HG03159 (cell line): Measurements from ENCODE around the gene ZNF598.
"Not testable (repeated sequence)": the region's sequence is repeated elsewhere in the genome, so short reads cannot be mapped to it uniquely, and the experiment has no call there.

Experiments
- ATAC-seq: cut with Tn5 transposase; IDR thresholded peaks from one replicate; pipeline ENCODE4 v1.9.1; 2021; ENCODE audit warnings: mild to moderate bottlenecking, moderate library complexity; ENCODE audit not compliant: unreplicated experiment

ZNF598 gene

GRCh38 chr16:1977875-1978268 is 31.7 kb downstream of the ZNF598 start:
- ATAC-seq, result no peak

- ATAC-seq, result no peak
Measured at GRCh38 chr16:1976951-1977874, 32.4 kb downstream of the ZNF598 start.

- no peak for ATAC-seq
Measured at GRCh38 chr16:1976216-1976520, 33.5 kb downstream of the ZNF598 start.

- no peak for ATAC-seq
Measured at GRCh38 chr16:1975432-1976215, 34.0 kb downstream of the ZNF598 start.

GRCh38 chr16:1974157-1975070 is 35.2 kb downstream of the ZNF598 start:
- no peak for ATAC-seq

GRCh38 chr16:1973461-1974156 is 36.0 kb downstream of the ZNF598 start:
- ATAC-seq, result no peak

GRCh38 chr16:1972490-1972877 is 37.1 kb downstream of the ZNF598 start:
- no peak for ATAC-seq

- ATAC-seq, result peak; percentile 80
Measured at GRCh38 chr16:1971796-1972489, 37.7 kb downstream of the ZNF598 start, which contains the start of gene TBL3. TSS of gene TBL3 (plus strand) at chr16:1972053. CDS start at chr16:1972165, 112 bp downstream.

- ATAC-seq, result no peak
Measured at GRCh38 chr16:1968146-1968953, 41.3 kb downstream of the ZNF598 start.

GRCh38 chr16:1966460-1966859 is 43.2 kb downstream of the ZNF598 start, which contains the start of gene RNF151:
TSS of gene RNF151 (plus strand) at chr16:1966856. CDS start at chr16:1966882, 26 bp downstream.
- ATAC-seq, result no peak

GRCh38 chr16:1965396-1966001 is 44.1 kb downstream of the ZNF598 start:
- peak; percentile 2 for ATAC-seq

- peak; percentile 75 for ATAC-seq
Measured at GRCh38 chr16:1964506-1965395, 44.9 kb downstream of the ZNF598 start, which contains the start of gene RPS2. TSS of gene RPS2 (minus strand) at chr16:1964826. CDS start at chr16:1964625, 201 bp downstream.

- ATAC-seq, result no peak
Measured at GRCh38 chr16:1963806-1964505, 45.7 kb downstream of the ZNF598 start.

- not testable (repeated sequence) for ATAC-seq
Measured at GRCh38 chr16:1962161-1963153, 47.2 kb downstream of the ZNF598 start.

GRCh38 chr16:1961651-1962067 is 48.0 kb downstream of the ZNF598 start:
- no peak for ATAC-seq
